Measurements from ENCODE around the gene C9orf85. TPM values are rescaled to one million over a fixed set of nuclear protein-coding genes. Genes with fewer than 3 reads are reported as not detected.

The C9orf85 gene
- total RNA-seq, 1 donor from 2014 or later, result 15.6 TPM

DNA sequence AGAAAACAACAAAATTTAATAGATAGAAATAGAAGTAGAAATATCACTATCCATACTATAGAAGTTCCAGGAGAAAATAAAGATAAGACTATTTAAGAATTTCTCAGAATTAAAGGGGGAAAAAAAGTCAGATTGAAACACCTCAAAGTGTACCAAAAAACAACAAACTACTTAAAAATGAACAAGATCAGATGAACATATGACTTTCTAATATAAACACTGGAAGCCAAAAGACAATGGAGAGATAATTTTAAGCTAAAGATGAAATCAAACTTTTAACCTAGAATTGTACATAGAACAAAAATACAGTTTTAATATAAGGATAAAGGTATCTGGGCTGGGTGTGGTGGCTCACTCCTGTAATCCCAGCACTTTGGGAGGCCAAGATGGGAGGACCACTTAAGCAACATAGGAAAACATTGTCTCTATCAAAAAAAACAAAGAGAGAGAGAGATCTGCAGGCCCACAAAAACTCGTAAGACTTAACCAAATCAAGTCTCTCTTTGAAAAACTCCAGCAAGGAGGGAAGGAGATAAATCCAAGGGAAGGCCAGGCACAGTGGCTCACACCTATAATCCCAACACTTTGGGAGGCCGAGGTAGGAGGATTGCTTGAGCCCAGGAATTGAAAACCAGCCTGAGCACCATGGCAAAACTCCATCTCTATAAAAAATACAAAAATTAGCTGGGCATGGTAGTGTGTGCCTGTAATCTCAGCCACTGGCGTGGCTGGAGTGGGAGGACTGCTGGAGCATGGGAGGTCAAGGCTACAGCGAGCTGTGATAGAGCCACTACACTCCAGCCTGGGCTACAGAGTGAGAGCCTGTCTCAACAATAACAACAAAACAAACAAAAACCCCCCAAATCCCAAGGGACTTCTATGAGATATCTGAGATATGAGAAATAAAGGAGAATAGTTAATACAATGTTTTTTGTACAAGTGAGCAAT is 32.8 kb upstream of the C9orf85 start:
- Histone ChIP-seq H3K4me3 (ENCODE audit: low read depth, low read length) (no peak overlapping the region), H3K36me3 (ENCODE audit: control insufficient read depth, insufficient read depth, low read length) (no peaks in the 10 kb centered on the region), H3K27me3 (ENCODE audit: control insufficient read depth, insufficient read depth, low read length) (no peaks in the 10 kb centered on the region)
- TF ChIP-seq, protein P1, sequence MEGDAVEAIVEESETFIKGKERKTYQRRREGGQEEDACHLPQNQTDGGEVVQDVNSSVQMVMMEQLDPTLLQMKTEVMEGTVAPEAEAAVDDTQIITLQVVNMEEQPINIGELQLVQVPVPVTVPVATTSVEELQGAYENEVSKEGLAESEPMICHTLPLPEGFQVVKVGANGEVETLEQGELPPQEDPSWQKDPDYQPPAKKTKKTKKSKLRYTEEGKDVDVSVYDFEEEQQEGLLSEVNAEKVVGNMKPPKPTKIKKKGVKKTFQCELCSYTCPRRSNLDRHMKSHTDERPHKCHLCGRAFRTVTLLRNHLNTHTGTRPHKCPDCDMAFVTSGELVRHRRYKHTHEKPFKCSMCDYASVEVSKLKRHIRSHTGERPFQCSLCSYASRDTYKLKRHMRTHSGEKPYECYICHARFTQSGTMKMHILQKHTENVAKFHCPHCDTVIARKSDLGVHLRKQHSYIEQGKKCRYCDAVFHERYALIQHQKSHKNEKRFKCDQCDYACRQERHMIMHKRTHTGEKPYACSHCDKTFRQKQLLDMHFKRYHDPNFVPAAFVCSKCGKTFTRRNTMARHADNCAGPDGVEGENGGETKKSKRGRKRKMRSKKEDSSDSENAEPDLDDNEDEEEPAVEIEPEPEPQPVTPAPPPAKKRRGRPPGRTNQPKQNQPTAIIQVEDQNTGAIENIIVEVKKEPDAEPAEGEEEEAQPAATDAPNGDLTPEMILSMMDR (IDR thresholded peaks at IDR 0.05; ENCODE audit: insufficient read depth, low read length, poor library complexity, severe bottlenecking), result no peak
- no peak for DNase-seq (ENCODE audit: low read depth)

DNA sequence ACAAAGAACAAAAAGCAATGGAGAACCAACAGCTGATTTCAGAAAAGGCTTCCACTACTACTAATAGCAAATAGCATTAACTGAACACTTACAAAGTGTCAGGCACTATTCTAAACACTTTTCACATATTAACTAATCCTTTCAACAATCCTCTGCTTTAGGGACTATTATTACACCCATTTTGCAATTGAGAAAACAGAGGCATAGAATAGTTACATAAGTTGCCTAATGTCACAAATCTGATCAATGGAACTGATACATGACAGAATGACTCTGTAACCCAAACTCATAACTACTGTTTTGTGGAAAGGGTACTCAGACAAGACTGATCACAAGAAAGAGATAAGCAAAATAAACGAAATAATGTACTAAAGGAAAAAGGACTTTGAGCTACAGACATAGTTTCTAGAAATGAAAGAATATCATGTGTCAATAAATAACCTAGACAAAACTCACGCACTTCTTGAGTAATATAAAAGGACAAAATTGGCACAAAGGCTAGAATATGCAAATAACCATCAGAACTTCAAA is 31.7 kb upstream of the C9orf85 start:
- no peak overlapping the region for H3K4me3 ChIP-seq (ENCODE audit: low read depth, low read length)
- H3K27me3 ChIP-seq (ENCODE audit: control insufficient read depth, insufficient read depth, low read length), result no peaks in the 10 kb centered on the region
- no peaks in the 10 kb centered on the region for H3K36me3 ChIP-seq (ENCODE audit: control insufficient read depth, insufficient read depth, low read length)
- no peak for DNase-seq (ENCODE audit: low read depth)
- TF ChIP-seq, protein P1 (IDR thresholded peaks at IDR 0.05; ENCODE audit: insufficient read depth, low read length, poor library complexity, severe bottlenecking), result no peak

GRCh38 chr9:71884005-71884404 is 27.4 kb upstream of the C9orf85 start:
- H3K36me3 ChIP-seq (ENCODE audit: control insufficient read depth, insufficient read depth, low read length), result no peaks in the 10 kb centered on the region
- H3K27me3 ChIP-seq (ENCODE audit: control insufficient read depth, insufficient read depth, low read length), result no peaks in the 10 kb centered on the region
- TF ChIP-seq, protein P1 (IDR thresholded peaks at IDR 0.05; ENCODE audit: insufficient read depth, low read length, poor library complexity, severe bottlenecking), result no peak
- no peak for DNase-seq (ENCODE audit: low read depth)
- no peak overlapping the region for H3K4me3 ChIP-seq (ENCODE audit: low read depth, low read length)

DNA sequence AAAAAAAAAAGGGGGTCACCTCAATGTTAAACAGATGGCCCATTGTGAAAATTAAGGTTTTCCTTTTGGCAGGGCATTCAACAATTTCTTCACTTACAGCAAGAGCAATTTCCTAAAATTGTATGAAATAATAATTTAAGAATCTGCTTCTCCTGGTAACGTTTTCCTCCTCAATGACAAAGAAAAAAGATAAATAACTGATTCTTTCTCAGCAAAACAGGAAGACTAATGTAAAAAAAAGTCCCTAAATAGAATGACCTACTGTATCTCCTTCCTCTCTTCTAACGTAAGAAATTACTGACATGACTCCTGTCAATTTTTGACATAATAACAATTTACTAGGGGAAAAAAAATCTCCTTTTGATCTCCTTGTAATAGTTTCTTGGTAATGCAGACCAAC is 26.0 kb upstream of the C9orf85 start:
- Histone ChIP-seq H3K36me3 (ENCODE audit: control insufficient read depth, insufficient read depth, low read length) (no peaks in the 10 kb centered on the region), H3K4me3 (ENCODE audit: low read depth, low read length) (no peak overlapping the region), H3K27me3 (ENCODE audit: control insufficient read depth, insufficient read depth, low read length) (no peaks in the 10 kb centered on the region)
- TF ChIP-seq, protein P1 (IDR thresholded peaks at IDR 0.05; ENCODE audit: insufficient read depth, low read length, poor library complexity, severe bottlenecking), result no peak
- no peak for DNase-seq (ENCODE audit: low read depth)

GRCh38 chr9:71886015-71886414 is 25.4 kb upstream of the C9orf85 start:
- TF ChIP-seq, protein P1 (IDR thresholded peaks at IDR 0.05; ENCODE audit: insufficient read depth, low read length, poor library complexity, severe bottlenecking), result no peak
- no peak for DNase-seq (ENCODE audit: low read depth)
- Histone ChIP-seq H3K36me3 (ENCODE audit: control insufficient read depth, insufficient read depth, low read length) (no peaks in the 10 kb centered on the region), H3K4me3 (ENCODE audit: low read depth, low read length) (no peak overlapping the region), H3K27me3 (ENCODE audit: control insufficient read depth, insufficient read depth, low read length) (no peaks in the 10 kb centered on the region)

Measured in kidney epithelial cell (primary cell).